ENCODE data around the gene URB1.
A peak's percentile ranks its signal among the peaks of the same experiment; 100 is the strongest.
"Not testable (repeated sequence)": the region's sequence is repeated elsewhere in the genome, so short reads cannot be mapped to it uniquely, and the experiment has no call there.

URB1 gene, protein sequence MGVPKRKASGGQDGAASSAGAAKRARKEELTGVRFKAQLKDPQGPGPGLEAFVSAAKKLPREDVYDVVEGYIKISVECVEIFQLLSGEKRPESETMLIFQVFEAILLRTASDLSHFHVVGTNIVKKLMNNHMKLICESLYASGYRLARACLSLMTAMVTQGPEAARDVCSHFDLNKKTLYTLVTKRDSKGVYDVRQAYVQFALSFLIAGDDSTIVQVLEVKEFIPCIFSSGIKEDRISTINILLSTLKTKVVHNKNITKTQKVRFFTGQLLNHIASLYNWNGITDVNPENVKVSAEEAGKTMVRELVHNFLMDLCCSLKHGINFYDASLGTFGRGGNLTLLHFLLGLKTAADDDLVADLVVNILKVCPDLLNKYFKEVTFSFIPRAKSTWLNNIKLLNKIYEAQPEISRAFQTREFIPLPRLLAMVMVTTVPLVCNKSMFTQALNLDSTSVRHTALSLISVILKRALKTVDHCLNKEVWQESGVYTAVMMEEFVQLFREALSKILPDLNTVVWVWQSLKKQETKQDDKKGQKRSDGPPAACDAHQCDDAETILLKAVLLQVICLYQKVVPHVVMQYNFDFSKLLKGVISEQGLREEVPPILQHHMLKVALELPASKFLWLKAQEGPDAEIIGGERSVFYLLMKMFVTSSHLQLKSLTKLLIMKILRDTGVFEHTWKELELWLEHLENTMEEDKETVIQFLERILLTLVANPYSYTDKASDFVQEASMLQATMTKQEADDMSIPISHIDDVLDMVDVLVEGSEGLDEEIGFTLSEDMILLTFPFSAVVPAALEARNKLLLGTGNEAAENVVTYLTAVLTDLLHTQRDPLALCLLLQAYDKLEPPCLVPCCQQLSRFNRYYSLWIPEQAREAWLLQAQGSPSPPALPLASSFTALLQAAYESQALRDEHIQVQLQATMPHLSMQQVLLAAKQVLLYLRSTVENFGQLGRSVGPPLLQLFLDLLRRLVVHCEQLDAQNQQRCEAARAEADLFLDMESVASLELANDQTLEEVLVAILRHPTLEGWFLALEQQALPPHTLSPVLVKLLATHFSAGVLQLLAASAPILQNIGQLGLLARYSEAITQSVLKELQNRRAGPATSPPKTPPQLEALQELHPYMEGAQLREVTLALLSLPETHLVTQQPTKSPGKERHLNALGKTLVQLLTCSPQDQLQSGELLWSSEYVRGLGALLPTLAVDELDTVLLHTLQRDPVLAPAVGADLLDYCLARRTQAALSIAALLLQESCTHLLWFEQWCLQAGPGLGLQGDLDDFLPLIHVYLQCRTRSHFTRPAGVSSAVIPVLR (N-terminal part only)

DNA sequence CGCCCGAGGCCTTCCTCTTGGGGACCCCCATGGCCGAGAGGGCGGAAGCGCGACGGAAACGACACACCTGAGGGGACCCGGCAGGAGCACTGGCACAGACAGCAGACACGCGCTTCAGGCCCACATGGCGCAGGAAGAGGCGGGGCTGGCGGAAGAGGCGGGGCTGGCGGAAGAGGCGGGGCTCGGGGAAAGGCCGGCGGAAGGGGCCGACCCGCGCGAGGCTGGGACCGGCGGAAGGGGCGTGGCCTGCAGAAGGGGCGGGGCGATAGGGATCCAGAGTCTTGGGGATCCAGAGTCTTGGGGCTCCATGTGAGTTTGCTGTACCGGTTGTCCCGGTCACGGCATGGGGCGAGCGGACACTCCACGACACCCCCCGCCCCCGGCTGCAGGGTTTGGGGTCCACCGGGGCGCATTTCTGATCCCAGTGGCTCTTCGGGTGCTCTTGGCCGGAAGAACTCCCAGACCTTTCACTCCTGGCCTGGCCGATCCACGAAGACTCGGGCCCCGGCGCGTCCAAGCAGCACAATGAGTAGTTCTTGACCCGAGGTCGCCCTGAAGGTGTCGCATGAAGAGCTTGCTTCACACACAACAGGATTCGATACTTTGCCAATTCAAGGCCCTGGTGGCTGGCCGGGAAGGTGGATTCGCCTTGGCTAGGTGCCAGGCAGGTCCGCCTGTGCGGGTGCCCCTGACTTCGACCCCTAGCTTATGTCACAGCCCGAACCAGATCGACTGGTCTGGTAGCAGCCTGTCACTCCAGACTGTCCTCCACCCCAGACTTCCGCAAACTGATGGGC lies at the start of gene URB1:
URB1 (minus strand) TSS at position 133 of the 797 bp plus-strand sequence; CDS start at position 31, 102 bp downstream.
- DNase-seq, result peak; percentile 92

DNA sequence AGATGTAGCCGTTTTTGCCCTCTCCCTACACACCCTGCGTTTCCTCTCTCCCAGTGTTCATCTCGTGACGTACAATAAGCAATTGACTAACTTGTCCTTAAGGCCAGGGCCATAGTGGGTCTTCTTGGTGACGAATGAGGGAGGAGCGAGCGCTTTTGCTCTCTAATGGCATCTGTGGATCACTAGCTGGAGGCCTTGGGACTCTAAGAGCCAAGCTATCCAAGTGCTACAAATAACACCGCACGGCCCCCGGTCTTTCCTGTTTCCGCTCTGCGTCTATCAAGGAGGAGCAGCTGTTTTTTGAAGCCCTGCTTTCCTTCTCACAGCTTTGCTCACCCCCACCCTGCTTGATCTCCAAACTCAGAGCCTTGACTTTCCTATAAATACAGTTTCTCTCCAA lies 44.9 kb upstream of the URB1 start:
- DNase-seq, result no peak

DNA sequence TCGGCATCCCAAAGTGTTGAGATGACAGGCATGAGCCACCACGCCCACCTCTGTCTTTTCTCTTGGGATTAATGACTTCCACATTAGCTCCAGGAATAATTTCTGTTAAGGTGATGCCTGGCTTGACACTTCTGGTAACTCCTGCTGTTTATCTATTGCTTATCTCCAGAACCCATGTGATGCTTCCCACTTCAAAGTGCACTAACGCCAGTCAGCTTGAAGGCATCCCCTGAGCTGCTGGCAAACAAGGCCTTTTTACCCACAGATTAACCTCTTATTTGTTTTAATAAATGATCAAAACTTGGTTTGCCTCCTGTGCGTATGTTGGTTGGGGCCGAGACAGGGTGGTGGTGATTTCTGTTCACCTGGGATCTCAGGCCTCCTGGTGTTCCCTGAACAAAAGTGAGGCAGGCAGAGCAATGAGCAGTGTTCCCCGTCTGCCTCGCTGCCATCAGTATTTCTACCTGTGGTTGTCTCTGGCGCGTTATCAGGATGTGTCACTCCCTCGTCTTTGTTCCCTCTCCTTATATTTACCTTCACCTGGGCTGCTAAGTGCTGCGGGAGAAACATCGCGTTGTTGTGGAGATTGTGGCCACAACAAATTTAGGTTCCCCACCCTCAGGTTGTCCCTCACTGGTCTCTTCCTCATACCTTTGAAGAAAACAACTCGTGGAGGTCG lies 40.3 kb upstream of the URB1 start:
- not testable (repeated sequence) for DNase-seq

DNA sequence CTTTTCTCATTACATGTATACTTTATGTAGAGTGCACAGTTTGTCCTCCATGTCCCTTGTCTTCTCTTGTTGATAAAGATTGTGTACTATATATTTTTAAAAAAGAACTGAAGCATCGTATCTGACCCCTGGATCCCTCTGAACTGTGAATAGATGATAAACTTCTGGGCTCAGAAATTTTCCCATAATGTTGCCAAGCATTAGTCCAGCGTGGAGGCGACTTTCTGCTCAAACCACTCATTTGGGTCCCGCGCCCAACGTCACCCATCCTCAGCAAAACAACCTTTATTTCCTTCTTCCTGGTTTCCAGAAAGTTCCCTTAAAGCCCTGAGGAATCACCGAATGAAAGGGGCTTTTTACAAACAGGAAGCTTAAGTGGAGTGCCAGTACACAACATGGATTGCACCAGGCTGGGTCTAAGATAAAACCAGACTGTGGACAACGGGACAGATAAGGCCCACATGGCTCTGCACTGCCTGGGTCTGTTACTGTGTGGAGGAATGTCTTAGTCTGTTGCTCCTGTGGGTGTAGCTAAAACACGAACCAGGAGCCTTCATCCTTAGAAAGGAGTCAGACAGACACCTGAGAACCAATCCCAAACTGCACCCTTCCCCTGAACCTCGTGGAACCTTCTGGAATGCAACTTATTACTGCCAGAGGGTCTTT lies 35.3 kb upstream of the URB1 start:
- no peak for DNase-seq

DNA sequence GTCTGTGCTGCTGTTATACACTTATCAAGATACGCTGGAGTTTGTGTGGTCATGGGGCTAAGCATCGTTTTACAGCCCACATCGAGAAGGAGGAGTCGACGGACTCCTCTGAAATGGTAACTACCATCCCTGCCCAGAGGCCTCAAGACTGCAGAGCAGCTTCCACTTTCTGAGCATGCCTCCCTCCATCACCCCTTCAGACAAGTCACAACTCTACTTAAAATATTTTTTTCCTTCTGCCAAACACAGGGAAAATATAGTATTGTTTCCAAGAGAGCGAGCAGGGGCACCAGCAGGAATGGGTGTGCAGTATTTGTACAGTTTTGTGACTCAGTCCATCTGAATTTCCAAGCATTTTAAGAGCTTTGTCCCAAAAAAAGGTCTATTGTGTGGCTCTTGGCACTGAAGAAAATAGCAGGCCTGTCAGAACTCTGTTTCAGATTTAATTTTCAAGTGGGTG lies 33.8 kb upstream of the URB1 start:
- DNase-seq, result no peak

DNA sequence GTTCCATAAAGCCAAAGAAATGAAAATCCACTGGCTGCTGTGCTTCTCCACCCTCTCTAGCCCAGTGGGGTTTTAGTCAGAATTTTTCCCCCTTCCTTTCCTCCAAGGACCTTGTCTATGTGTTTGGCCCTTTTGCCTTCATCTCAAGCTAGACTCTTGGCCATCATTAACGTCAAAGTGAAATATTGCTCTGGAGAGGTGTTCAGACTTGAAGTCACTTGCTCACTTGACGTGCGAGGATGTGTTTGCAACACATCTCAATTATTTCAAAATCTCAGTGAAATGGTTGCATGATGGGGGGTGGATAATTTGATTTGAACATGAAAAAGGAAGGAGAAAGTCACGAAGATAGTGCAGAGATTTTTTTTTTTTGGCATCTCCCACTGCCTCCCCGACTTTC lies 33.3 kb upstream of the URB1 start:
- no peak for DNase-seq

DNA sequence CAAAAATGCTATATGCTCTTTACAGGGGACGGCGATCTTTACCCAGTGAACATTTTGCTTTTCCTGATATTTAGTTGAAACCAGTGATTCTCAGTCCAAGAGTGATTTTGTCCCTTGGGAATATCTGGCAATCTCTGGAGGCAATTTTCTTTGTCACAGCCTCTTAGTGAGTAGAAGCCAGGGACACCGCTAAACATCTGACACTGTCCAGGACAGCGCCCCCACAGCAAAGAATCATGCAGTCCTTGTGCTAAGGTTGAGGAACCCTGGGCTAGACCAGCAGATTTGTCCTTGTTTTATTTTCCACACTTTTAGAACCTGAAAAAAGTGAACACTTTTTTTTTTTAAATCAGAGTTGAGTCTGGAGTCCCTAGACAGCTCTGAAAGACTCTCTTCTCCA lies 32.8 kb upstream of the URB1 start:
- DNase-seq, result no peak

DNA sequence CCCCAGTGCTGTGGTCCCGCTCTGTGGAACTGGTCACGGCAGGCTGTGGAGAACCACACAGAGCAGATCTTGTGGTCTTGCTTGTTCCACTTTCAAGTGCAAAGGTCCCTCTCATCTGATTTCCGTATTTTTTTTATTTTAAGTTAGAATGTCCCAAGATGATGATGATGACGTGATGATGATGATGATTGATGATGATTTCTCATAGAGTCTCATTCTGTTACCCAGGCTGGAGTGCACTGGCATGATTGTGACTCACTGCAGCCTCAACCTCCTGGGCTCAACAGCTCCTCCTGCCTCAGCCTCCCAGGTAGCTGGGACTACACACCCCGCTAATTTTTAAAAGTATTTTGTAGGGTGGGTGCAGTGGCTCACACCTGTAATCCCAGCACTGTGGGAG lies 31.9 kb upstream of the URB1 start:
- no peak for DNase-seq

DNA sequence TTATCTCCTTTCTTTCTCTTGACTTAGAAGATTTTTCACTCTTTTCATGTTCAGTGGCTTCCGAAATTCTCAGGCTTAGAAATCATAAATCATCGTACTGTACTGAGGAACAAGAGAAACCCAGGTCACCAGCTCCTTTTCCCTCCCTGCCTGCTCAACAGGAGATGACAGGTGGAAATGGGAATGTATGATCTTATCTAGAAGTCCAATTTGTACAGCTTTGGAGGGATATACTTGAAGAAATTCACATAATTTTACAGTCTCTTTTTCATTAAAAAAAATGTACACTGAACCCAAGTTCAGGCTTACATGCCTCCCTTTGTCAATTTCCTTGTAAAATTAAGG lies 31.4 kb upstream of the URB1 start:
- no peak for DNase-seq

DNA sequence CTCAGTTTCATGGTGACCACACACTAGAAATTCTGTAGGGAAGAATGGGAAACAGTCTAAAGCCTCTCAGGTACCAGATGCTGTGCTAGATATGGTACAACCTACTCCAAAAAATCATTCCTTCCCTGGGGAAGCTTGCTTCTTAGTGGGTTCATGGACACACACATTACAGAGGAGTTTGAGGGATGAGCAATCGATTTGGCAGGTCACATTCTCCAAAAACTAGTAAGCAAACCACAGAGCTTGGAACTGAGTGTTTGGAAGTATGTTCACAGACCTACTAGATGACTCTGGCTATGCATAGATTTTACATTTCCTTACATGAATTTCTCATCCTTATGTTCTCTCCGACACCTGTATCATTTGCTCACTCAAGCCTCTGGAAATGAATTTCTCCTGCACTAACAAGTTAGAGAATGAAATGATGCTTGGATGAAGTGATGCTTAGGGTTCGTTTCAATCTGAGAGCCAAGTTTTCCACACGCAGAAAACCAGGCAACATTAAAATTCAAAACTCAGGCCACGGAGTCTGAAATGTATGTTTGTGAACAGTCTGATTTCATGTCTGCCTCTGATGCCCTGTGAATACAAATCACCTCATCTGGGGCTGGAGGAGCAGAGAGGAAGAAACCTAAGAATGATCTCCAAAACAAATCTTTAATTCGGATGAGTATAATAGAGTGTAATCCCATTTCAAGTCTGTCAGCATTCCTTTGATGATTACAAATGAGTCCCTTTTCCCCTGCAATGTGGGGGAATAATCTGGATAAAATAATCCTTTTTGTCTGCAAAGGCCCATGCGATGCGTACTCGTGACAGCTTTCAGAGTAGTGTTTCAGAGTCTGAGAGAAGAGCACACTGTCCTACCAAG lies 30.7 kb upstream of the URB1 start:
- no peak for DNase-seq

DNA sequence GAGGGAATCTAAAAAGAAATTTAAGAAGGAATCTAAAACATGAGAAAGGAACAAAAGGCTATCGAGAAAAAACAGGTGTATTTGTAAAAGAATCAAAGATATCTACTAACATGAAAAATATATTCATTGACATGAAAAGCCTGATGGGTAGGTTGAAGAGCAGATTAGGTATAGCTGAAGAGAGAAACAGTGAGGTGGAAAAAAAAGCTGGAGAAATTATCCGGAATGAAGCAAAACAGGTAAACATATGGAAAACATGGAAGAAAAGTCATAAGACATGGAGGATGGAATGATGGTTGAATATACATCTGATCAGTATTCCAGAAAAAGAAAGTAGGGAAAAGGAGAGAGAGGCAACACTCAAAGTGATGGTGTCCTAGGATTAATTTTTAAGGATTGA lies 29.3 kb upstream of the URB1 start:
- no peak for DNase-seq

DNA sequence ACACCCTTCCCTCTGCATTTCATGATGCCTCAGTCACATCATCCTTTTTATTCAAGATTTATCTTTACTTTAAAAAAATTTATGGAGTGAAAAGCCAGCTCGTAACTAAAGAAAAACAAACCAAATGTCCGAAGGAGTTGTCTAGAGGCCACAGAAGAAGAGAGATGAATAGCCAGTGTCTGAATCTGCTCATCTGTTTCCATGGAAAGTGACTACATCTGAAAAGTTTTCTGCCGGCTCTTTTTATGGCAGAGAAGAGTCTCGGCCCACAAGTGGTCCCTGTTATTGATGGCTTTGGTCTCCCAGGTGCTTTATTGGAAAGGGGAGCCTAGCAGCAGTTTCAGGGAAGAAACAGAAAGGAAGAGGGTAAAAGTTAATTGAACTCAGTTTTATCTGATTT lies 25.3 kb upstream of the URB1 start:
- no peak for DNase-seq

DNA sequence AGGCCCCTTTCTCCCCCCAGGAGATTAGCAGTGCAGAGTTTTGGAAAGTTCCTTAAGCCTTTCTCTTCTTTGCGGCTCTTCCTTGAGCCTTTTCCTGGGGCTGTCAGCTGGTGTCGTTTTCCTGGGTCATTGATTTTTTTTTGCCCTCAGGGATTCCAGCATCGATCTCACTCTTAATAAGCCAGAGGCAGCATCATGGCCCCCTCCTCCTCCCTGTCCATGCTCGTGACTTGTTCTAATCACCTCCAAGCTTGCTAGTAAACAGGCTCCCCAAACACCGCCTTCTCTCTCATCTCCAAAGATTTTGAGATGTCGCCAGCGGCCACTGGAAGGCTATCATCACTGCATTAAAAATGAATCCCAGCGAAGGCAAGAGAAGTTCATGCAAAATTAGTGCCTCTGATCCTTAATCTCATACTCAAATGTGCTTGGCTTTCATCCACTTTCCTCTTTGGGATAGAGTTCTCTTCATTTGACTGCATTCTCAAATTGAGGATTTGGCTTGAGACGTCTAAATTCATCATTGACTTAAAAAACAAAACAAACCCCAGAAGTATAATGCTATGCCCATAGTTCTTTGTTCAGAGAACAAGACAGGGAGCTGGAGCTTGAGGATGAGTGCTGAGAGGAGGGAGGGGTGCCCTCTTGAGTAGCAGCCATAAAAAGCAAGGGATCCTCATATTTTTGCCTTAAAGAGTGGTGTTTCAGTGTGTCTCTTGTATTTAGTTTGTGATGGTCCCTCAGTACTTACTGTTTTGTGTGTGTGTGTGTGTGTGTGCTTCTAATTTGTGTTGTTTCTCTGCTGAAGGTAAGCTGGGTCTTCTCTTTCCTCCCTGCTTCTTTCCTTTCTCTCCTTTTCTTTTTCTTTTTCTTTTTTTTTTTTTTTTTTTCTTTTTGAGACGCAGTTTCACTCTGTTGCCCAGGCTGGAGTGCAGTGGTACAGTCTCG lies 22.9 kb upstream of the URB1 start:
- DNase-seq, result no peak

DNA sequence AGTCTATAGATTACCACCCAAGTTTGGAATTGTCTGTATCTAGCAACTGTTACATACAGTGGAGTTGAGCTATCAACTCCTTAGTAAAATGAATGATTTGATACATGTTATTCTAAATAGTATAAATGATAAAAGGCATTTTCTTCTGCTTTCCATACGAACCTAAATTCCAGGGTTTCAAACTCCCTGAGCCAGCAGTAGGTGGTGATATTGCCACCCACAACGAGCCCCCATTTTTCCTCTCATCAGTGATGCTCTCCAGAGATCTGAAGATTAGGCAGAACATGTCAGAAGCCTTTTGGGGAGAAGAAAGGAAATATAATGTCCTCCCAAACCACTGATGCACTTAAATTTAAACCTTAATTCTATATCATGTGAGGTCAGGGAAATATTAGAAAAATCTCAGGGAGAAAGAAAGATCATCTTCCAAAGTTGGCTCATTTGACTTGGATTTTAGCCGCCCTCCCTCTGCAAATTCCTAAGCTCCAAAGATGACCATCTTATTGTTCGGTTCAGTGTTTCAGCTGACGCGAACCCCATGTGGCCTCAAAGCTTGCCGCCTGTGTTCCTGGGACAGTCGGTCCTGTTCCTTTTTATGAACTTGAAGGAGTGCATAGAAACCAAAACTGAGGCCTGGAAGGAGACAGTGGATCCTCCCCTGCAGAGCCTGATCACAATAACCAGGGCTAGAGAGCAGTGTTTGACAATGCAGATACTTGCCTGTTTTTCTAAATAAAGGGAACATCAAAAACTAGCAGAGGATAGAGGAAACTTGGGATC lies 22.0 kb upstream of the URB1 start:
- no peak for DNase-seq

DNA sequence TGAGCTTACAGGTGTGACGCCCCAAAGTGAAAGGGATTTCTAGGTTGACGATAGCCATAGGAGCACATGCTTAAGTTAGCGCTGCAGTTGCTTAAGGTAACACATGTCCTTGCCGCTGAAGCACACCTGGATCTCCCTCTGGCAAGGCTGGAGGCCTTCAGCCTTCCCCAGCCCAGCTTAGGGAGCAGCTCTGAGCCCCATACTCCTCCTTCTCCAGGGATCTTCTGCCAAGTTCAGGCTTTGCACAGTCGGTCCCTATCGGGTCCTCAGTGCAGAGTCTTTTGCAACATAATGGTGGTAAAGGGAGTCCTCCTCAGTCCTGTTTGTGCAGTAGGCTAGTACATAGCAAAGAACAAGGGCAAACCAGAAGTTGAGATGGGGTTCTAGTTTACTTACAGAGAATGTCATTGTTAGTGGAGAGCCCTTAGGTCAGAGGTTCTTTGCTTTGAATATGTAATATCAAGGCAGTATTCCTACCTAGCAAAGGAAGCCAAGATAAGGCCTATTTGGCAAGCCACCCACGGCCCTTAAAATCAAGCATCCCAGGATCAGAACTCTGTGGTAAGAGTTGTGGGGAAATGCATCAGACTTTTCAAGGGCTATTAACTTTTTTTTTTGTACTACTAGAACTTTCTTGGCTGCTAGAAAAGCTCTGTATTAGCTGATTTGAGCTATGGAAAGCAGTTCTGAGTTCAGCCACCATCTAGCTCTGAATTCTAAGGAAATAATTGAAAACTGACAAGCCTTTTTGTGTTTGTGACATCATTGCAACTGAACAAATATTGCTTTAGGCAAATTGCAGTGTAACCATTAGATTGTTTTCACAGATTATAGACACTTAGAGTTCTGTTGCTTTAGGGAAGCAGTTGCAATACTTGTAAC lies 21.1 kb upstream of the URB1 start:
- no peak for DNase-seq

DNA sequence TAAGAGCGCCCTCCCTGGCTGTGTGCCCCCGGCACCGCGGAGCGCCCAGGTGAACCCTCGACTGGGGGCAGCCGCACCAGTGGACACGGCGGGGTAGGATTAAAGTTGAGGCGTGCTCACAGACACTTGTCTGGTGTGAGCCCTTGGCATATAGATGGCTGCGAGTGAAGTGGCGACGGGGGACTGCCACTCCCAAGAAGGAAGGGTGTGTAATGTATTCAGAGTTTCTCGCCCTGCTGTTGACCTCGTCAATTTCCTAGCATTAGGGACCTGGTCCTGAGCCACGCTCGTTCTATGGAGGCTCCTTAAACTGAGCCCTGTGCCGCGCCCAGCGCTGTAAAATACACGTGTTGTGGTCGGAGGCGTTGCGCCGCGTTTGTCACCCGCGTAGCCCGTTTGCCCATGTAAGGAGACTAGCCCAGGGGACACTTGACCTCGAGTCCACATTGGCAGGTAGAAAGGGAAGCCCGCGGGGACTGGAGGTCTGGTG lies 20.2 kb upstream of the URB1 start:
- DNase-seq, result peak; percentile 35

All from CD4-positive, alpha-beta T cell treated with Interleukin-15 for 1 hour (primary cell).